Measurements from ENCODE around the gene COL28A1.

The COL28A1 gene

DNA sequence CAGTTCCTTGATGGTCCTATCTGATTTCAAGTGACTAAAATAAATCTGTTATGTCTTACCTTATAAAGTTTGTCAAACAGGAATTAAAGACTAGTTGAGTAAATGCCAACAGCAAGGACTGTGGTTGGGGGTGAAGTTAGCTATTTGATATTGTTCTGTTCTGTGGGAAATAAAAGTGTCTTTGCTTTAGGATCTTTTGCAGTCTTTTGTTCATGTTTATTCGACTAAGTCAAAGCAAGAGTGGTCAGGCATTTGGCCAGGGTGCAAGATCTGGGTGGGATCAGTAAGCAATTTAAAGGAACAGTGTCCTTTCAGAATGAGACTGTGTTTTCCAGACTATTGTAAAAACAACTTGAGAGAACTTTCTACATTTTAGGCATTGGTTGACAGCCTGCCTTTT, at the start of gene COL28A1:
Gene COL28A1 (minus strand): TSS at position 183 of the 400 bp plus-strand sequence. CDS start 2,998 bp downstream, outside the sequence.
- no peak for DNase-seq (ENCODE audit: low read depth)

DNA sequence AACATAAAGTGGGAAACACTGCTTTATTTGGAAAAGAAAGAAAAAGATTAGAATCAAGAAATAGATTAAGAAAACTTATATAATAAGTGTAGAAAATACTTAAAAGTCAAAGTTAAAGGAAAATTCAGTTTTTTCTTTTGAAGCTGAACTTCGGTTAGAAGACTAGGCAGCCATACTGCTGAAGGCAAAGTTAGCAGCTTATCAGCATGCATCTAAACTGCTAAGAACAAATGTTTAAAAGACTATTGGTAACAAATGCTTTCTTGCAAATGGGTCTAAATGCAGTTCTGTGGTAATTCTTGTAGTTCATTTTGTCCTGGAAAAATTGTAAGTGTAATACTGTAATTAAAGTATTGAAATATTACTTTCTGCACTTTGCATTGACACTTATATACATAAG, 49.0 kb upstream of the COL28A1 start:
- no peak for DNase-seq (ENCODE audit: low read depth)

DNA sequence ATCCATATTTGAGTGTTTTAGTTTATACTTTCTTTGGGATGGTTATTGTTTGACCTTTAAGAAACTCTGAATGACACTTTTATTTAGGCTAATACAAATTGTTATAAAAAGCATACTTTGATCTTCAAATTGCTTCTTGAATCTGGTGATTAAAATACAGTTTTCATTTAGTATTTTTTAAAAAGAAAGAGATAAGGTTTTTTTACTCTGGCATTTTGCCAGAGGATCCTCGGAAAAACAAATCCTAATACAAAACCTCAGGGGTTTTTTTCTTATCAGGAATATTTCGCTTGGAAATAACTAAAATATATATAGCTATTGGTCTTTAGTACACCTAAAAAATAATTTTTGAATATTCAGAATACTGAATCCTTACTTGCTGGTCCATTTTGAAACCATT, 48.1 kb upstream of the COL28A1 start:
- DNase-seq (ENCODE audit: low read depth), result no peak

DNA sequence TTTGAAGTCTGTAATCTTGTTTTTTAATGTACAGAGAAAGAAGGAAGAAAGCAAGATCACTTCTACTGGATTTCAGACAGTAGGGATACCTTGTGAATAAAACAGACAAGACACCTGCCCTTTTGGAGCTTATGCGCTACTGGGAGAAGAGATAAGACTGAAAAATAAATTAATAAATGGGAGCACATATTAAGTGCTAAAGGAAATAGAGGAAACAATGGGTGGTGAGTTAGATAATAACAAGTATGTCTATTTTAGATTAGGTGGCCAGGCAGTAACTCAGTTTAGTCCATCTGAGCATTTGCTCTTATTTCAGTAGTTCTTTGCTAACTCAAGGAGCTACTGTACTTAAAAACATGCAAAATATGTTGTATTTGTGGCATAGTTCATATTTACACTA, 46.9 kb upstream of the COL28A1 start:
- DNase-seq (ENCODE audit: low read depth), result no peak

DNA sequence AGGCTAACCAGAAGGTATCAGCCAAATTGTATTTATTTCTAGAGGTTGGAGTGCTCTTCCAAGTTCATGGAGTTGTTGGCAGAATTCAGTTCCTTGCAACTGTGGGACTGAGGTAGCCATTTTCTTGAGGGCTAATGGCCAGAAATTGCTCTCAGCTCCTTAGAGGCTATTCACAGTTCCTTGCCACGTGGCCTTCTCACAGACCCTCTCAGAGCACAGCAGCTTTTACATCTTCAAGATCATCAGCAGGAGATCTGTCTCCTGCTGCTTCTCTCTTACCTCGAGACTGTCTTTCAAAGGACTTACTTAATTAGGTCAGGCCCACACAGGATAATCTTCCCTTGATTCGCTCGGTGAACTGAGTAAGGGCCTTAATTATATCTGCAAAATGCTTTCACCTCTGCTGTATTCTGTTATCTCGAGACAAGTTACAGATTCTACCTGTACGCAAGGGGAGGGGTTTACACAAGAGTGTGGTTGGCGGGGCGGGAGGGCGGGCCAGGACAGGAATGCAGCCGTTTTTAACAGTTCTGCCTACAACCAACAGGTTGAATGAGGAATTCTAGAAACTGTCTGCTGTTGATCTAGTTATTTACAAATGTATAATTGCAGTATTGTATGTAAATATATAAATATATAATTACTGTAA, 46.0 kb upstream of the COL28A1 start:
- no peak for DNase-seq (ENCODE audit: low read depth)

DNA sequence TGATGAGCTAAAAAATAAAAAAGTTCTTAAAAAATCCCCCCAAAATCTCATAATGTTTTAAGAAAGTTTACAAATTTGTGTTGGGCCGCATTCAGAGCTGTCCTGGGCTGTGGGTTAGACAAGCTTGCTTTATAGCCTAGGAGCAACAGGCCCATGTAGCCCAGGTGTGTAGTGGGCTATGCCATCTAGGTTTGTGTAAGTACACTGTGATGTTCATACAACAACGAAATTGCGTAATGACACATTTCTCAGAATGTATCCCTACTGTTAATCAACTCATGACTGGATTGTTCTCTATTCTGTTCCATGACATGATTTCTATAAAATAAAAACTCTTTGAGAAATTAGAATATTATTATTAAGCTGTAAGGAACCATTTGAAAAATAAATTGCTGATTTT, 44.0 kb upstream of the COL28A1 start:
- DNase-seq (ENCODE audit: low read depth), result no peak

DNA sequence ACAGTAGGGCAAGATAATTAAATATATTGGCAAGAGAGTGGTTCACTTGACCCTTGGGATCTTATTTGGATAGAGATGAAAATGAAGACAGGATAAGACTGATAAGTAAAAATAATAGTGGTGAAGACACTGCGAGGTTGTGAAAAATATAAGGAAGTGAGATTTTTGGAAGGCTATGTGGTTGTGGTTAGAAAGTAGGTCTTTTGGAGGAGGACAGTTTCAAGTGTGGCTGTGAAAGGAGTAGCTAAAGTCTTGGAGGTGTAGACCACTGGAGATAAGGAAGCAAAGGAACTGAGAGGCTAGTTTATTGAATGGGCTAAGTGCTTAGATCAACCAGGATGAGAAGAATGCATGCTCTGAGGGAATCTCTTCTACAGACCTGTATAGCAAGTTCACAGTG, 42.2 kb upstream of the COL28A1 start:
- no peak for DNase-seq (ENCODE audit: low read depth)

DNA sequence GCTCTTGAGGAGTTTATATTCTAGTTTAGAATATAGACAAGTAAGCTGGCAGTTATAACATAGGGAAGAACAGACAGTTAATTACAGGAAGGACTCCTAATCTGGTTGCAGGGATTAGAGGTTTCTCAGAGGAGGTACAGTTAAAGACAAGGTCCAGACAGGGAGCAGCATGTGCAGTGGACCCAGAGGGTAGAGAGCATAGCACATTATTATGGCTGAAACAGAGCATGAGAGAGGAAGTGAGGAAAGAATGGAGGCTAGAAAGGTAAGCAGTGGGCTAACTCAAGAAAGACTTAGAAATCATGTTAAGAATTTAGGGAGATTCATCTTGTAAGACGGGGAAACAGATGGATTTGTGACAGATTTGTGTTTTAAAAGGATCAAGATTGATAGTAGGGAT, 40.7 kb upstream of the COL28A1 start:
- DNase-seq (ENCODE audit: low read depth), result no peak

DNA sequence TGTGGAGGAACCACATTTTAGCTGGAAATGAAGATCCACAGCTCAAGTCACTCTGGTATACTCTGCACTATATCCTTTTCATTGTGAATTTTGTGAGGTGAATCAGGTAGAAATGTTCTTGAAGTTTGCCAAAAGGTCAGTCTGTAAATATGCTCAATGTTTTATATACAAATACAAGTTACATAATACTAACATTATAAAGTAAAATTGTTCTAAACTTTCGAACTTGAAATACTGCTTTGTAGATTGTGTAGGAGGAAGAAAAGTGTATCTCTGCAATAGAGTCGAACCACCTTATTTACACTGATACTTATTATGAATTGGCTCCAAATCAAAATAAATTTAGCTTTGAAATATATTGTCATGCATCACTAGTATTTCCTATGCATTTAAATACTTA, 38.0 kb upstream of the COL28A1 start:
- no peak for DNase-seq (ENCODE audit: low read depth)

DNA sequence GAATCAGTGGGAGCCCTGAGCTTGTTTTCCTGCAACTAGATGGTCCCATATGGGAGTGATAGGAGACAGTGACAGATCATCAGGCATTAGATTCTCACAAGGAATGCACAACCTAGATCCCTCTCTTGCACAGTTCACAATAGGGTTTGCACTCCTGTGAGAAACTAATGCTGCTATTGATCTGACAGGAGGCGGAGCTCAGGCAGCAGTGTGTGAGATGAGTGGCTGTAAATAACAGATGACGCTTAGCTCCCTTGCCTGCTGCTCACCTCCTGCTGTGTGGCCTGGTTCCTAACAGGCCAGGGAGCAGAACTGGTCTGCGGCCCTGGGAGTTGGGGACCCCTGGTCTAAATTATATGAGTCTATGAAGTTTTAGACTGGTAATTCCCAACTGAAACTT, 34.9 kb upstream of the COL28A1 start:
- no peak for DNase-seq (ENCODE audit: low read depth)

DNA sequence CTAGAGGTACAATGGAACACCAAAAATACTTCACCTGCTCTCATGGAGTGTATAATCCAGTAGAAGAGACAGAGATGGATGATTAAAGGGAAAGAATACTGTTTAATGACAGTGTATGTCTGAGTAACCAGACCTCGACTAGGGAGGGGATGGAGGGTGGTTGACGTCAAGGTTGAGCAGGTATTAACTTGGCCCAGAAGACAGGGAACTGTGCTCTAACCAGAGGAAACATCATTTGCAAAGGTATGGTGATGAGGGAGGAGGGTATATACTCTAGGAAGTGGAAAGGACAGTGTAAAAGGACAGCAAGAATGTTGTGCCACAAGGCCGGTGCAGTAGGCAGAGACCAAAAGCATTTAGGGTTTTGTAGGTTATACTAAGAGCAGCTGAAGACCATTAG, 33.9 kb upstream of the COL28A1 start:
- DNase-seq (ENCODE audit: low read depth), result no peak

DNA sequence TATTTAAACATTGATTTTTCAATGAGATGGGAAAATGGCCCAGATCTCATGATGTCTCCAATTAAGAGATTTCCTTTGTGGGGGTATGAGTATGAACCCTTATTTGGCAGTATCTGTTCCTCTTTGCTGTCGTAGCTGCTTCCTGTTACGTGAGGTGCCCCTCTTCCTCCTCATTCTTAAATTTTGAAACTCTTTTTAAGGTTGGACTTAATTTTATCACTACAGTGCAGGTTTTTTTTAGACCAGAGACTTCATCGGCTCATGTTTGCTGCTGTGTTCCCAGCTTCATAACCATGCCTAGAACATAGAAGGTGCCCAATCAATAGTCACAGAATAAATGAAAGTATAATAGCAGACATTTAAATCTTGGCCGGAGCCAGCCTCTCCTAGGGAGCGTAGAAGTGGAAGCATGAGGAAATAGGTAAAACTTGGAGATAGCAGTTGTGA, 33.4 kb upstream of the COL28A1 start:
- no peak for DNase-seq (ENCODE audit: low read depth)

DNA sequence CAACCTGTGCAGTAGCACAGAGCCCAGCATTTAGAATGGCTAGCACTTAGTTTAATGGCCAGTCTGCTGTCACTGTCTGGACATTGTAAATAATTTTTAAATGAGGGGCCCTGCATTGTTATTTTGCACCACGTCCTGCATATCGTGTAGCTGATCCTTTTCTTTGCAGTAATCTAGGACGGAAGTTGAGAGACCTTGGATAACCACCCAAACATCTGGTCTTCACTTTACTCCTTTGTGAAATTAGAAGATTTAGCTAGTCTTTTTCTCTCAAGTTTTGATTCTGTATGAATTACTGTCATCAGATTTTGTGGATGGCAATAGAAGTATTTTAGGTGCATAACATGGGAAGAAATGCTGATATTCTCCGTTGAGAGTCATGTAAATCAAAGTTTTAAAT, 32.9 kb upstream of the COL28A1 start:
- no peak for DNase-seq (ENCODE audit: low read depth)

DNA sequence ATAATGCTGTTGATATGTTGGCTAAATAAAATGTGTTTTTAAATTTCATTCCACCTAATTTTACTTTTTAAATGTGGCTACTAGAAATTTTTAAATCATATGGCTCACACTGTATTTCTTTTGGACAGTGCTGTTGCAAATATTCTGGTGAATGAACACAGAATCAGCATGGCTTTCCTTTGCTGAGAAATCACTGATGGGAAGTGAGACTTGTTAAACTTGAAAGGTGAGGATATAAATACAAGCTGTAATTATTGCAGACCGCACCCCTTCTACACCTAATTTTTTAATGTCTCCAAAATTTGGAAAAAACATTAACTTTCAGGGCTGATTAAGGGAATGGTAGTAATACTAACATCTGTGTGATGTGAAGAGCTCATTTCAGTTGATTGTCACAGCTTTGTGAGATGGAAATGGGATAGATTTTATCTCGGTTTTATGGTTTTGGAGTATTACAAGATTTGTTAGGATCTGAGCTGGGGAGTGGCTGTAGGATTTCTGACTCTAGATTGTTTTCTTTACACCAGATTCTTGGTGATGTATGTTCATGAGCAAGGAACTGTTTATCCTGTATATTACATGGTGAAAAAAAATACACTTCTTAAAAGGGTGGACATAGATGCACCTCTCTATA, 32.3 kb upstream of the COL28A1 start:
- DNase-seq (ENCODE audit: low read depth), result no peak

DNA sequence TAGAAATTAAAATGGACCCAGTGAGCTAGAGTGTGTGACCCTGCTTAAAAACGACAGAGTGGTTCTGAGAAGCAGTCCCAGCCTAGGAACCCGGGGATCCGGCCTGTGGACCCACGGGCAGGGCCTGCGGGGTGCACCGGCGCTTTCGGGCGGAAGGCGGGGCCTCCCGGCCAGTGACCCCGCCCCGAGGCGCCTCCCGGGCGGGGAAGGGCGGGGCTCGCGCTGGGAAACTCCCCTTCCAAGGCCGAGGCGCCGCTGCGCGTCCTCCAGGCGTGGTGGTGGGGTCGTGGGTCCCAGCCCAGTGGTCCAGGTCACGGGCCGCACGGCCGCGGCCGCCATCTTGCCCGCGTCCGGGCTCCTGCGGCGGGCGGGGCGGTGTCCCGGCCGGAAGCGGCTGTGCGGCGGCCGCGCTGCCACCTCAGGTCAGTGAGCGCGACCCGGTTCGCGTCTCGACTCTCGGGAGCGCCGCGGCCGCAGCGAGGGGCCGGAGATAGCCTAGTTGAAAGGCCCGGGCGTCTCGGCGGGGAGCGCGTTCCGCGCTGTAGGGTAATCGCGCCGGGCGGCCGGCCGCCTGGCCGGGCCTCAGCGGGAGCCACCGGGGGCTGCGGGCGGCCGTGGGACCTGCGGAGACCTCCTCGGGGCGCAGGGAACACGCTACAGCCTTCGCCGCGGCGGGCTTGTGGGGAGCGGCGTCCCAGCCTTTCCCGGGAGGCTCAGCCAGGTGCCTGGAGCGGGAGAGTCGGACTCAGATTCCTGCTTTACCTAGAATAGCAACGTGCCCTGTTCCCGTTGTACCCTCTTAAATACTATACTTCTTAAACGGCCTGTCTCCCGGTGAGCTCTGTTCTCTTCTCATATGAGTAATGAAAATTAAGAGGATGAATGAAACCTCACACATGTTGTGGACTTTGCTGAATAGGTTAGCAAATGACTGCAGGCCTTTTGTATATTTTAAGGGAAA, 31.3 kb upstream of the COL28A1 start, which contains the start of gene MIOS:
Gene MIOS (plus strand): TSS at position 234 of the 961 bp plus-strand sequence. CDS start 5,592 bp downstream, outside the sequence.
- peak; percentile 51 for DNase-seq (ENCODE audit: low read depth)

DNA sequence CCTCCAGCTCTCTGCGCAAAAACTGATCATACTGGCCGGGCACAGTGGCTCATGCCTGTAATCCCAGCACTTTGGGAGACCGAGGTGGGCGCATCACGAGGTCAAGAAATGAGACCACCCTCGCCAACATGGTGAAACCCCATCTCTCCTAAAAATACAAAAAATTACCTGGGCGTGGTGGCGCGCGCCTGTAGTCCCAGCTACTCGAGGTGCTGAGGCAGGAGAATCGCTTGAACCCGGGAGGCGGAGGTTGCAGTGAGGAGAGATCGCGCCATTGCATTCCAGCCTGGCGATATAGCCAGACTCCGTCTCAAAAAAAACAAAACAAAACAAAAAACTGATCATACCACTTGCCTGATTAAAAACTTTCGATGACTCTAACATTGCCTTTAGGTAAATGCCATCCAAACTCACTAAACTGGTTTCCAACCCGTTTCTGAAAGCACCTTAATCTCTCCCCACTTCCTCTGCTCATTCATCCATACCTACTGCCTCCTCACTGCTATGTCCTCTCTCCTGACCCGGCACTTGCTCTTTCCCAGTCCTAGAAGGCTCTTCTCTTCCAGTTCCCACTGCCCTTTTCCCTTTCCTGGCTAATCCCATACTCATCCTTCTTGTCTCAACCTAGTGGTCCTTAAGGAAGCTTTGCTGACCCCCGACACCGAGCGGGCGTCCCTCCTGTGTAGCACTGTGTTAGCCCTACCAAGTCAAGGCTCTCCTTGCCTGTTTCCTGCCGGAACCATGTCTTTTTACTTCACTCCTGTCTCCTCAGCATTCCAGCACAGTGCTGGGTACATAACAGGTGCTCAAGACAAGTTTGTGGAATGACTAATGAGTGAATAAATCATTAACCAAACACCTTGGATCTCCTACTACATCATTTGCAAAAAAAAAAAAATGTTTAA, 30.3 kb upstream of the COL28A1 start:
- no peak for DNase-seq (ENCODE audit: low read depth)

DNA sequence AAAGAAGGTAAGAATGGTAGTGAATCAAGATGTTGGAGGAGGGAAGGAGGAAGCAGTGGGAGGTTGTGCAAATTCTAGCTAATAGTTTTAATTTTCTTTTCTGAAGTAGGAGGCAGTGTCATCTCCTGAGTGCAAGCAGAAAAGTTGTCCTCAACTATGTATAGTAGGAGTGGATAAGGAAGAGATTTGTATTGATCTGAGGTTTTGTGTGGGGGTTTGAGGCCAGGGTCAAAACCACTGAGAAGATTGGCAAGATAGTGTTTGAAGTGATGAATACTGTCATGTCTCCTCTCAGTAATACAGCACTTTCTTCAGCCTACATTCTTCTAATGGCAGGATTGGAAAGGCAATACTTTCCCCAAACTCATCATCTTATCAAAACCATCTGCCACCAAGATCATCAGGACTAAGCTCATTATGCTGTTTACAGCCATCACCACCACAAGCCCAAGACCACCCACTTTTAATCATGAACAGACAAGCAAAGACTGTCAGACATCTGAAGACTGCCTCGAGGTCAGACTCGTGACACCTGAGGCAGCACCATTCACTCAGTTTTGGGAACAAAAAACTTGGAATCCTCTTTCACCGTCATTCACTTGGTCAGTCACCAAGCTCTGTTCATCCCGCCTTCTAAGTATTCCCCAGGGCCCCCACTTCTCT, 29.5 kb upstream of the COL28A1 start:
- DNase-seq (ENCODE audit: low read depth), result no peak

DNA sequence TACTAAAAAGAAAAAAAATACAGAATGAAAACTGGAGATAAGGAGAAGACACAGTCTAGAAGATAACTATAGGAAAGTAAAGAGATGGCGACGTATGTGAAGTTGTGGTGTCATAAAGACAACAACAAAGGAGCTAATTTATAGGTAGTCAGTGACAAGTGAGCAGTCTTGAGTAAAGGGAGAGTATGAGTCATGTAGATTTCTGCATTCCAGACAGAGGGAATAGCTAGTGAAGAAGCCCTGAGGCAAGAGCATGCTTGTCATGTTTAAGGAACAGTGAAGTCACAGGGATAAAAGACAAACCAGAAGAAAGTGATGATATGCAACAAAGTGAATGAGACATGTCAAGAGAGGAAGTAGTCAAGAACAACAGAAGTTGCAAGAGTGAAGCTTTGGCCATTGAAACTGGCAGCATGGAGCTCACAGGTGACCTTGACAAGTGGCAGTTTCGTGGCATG, 28.7 kb upstream of the COL28A1 start:
- DNase-seq (ENCODE audit: low read depth), result no peak

DNA sequence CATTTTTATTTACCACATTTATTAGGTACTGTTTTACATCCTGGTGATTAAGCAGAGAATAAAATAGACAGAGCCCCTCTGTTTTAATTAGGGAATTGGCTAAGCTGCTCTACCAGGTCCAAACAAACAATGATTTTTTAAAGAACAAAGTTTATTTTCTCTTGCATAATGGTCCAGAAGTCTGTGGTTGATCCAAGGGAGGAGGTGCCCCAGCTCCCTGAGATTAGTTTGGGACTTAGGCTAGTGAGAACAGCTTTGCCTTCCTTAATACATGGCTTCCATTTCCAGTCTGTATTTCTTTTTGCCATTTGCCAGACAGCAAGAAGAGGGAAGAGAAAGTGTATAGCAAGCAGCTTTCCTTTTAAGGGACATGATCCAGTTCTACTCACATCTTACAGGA, 28.1 kb upstream of the COL28A1 start:
- DNase-seq (ENCODE audit: low read depth), result no peak

DNA sequence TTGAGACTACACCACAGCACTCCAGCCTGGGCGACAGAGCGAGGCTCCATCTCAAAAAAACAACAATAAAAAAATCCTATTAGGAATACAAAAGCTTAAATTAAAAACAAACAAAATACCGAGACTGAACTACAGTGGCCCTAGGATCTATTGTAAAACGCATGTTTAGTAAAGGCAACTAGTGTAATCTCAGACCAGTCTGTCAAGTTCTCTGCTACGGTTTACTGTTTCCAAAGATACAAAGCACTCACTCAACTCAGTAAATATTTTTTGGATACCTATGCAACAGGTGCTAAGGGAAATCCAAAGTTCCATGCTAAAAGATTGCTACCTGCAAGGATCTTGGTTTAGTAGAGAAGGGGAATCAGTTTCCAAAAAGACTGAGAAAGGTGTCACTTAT, 27.6 kb upstream of the COL28A1 start:
- no peak for DNase-seq (ENCODE audit: low read depth)

DNA sequence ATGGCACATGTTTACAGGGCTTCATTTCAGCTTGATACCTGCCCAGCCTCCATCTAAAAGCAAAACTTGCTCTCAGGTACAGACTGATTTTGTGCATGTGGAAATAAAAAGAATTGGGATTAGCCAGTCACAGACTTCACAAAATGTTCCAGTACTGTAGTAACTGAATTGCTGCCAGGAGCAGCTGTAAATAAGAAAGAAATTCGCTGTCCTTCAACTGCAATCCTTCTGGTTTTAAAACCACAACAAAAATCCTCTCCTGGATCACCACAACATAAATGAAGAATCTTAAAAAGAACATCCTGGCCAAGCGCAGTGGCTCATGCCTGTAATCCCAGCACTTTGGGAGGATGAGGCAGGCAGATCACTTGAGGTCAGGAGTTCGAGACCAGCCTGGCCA, 27.1 kb upstream of the COL28A1 start:
- DNase-seq (ENCODE audit: low read depth), result no peak
